Dermis lymphatic vessel endothelial cell (primary cell): Measurements from ENCODE around the gene HAUS6. TPM values are rescaled to one million over a fixed set of nuclear protein-coding genes. Genes with fewer than 3 reads are reported as not detected.

Source experiments
- total RNA-seq: library from RNA; depleted of rRNA; stranded (reverse); fragments of >200 nt; gene quantifications from 2 replicates; pipeline ENCODE4 v1.2.1, GENCODE V29; 2014

The HAUS6 gene, protein sequence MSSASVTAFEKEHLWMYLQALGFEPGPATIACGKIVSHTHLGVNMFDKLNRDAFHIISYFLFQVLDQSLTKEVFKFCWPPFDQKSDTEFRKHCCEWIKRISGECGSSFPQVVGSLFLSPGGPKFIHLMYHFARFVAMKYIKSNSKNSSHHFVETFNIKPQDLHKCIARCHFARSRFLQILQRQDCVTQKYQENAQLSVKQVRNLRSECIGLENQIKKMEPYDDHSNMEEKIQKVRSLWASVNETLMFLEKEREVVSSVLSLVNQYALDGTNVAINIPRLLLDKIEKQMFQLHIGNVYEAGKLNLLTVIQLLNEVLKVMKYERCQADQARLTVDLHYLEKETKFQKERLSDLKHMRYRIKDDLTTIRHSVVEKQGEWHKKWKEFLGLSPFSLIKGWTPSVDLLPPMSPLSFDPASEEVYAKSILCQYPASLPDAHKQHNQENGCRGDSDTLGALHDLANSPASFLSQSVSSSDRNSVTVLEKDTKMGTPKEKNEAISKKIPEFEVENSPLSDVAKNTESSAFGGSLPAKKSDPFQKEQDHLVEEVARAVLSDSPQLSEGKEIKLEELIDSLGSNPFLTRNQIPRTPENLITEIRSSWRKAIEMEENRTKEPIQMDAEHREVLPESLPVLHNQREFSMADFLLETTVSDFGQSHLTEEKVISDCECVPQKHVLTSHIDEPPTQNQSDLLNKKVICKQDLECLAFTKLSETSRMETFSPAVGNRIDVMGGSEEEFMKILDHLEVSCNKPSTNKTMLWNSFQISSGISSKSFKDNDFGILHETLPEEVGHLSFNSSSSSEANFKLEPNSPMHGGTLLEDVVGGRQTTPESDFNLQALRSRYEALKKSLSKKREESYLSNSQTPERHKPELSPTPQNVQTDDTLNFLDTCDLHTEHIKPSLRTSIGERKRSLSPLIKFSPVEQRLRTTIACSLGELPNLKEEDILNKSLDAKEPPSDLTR
- total RNA-seq: 10.0 and 11.2 TPM in 2 replicates

DNA sequence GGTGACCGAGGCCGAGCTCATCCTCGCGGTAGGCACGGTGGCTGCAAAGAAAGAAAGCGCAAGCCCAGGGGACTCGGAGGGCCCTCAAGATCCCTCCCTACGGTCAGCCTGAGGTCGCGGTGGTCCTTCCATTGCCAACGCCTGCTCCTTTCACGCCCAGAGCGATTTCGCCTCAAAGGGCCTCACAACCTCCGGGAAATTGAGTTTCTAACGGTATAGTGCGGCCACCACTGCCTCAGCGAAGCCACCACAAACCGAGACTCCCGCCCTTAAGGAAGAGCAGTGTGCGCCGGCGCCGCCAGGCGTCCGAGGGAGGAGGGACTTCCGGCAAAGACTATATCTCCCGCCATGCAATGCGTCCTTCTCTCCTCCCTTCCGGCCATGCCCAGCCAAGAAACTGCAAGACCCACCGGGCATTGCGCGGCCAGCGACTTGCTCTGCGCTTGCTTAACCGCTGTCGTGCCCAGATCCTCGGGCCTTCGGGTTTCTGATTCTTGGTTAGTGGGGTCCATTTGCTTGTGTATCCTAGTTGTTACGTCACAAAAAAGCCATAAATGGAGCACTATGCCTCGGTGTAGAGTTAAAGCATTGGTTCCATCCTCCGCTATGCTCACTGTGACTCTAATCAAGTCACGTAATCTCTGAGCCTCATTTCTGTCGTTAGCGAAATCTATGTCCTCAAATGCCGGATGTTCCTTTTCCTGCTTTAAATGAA, at the start of gene HAUS6:
Gene HAUS6, minus strand, starts transcription at position 274 of the 715 bp plus-strand sequence. Its CDS starts 253 bp downstream, at position 21.

DNA sequence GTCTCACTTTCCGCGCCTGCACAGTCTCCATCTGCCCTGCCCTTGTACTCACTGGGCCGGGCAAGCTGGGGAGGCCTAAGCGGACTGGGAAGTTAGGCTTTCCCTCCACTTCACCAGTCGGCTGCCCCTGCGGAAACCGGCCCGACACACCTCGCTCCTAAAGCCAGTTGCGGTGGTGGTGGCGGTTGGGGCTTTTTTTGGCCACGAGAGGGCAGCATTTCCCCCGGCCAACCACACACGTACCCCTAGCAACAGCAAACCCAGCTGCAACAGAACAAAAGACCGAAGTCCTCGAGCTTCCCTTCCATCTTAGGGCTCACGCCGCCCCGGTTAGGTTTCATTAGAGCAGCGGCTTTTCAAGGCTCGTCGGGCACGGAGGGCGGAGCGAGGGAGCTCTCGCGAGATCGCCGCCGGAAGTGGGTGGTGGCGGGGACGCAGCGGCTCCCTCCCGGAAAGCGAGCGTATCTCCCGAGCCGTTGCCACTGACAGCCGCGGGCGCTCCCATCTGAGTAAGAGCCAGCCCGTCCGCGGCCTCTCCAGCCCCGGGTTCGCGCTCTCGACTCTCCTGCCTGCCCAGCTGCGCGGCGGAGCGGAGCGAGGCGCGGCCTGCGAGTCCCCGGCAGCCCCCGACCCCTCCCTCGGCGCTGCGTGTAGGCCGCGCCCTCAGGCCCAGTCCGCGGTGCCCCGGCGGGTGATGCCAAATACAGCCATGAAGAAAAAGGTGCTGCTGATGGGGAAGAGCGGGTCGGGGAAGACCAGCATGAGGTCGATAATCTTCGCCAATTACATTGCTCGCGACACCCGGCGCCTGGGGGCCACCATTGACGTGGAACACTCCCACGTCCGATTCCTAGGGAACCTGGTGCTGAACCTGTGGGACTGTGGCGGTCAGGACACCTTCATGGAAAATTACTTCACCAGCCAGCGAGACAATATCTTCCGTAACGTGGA, 53.5 kb downstream of the HAUS6 start, which contains the start of gene RRAGA:
Gene RRAGA, plus strand, starts transcription at position 462 of the 951 bp plus-strand sequence. Its CDS starts 233 bp downstream, at position 695.

DNA sequence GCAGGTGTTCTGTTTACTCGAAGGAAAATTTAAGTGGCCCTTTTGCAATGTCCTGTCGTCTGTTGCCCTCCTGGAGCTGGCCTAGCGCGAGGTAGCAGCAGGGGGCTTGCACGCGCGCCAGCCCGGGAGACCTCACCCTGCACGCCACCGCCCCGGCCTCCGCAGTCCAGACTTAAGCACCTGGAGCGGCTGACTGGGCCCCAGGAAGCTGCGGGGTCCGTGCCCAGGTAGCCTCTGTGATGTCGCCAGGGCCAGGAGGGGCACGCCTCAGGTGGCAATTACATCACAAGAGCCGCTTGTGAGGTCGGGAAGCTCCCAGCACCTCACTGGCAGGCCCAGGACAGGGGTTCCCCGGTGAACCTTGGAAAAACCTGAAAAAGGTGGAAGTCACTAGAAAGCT, 69.7 kb downstream of the HAUS6 start, which contains the start of gene SAXO1:
Gene SAXO1, minus strand, starts transcription at position 195 of the 400 bp plus-strand sequence. CDS start 301 bp downstream, outside the sequence.

Other genes starting within 250 kb of the HAUS6 start
- not detected in 2 replicates for gene SAXO1, start 69.7 kb downstream of the HAUS6 start, total RNA-seq
- gene RRAGA, start 53.5 kb downstream of the HAUS6 start, total RNA-seq: 38.9 and 44.2 TPM in 2 replicates
- gene PLIN2, start 24.6 kb upstream of the HAUS6 start, total RNA-seq: 102 TPM in 2 replicates
- gene DENND4C, start 127.8 kb upstream of the HAUS6 start, total RNA-seq: 89.9 and 121 TPM in 2 replicates